ENCODE results near the gene UMODL1. TPM values are rescaled to one million over a fixed set of nuclear protein-coding genes. Genes with fewer than 3 reads are reported as not detected.

Gene UMODL1
- total and polyA plus RNA-seq, 2 donors (not counting 3 experiments of a cell fraction or from before 2014, with no cell fraction given) = not detected

DNA sequence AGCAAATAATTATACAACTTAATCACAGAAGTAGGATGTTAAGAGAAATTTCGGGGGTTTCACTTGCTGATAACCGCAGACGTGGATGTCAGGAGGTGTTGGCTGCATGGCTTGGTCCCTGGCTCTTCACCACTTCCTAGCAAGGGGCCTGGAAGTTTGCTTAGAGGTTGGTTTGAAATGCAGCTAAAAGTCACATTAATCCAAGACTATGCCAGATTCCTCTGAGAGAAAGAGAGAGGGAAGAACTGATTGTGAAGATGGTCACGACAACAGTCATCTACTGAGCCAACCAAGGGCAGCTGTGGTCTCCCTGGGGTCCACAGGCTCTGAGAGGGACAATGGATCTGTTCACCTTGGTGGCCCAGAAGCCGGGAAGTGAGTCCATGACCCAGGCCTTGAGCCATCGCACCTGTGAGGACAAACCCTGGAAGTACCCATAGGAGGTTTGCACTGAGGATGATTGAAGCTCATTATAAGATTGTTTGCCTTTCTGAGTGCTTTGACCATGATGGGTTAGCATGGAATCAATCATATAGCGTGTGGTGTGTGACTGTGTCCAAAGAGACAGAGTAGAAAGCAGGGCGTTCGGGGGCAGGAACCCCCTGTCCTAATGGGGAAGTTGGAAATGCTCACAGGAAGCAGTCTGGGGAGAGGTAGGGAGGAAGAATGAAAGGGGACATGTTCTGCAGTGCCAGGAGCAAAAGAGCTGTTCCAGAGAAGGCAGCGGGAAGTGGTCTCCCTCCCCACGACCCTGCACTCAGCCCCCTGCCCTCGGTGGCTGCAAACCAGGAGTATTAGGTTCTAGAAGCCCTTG lies 47.1 kb downstream of the UMODL1 start:
- no peak for TF ChIP-seq EZH2 (IDR thresholded peaks at IDR 0.05; ENCODE audit: borderline replicate concordance, low read depth, low read length, severe bottlenecking)
- TF ChIP-seq, protein P1, sequence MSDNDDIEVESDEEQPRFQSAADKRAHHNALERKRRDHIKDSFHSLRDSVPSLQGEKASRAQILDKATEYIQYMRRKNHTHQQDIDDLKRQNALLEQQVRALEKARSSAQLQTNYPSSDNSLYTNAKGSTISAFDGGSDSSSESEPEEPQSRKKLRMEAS (IDR thresholded peaks at IDR 0.05; ENCODE audit: insufficient read depth, insufficient read length) = no peak
- TF ChIP-seq, protein P2, sequence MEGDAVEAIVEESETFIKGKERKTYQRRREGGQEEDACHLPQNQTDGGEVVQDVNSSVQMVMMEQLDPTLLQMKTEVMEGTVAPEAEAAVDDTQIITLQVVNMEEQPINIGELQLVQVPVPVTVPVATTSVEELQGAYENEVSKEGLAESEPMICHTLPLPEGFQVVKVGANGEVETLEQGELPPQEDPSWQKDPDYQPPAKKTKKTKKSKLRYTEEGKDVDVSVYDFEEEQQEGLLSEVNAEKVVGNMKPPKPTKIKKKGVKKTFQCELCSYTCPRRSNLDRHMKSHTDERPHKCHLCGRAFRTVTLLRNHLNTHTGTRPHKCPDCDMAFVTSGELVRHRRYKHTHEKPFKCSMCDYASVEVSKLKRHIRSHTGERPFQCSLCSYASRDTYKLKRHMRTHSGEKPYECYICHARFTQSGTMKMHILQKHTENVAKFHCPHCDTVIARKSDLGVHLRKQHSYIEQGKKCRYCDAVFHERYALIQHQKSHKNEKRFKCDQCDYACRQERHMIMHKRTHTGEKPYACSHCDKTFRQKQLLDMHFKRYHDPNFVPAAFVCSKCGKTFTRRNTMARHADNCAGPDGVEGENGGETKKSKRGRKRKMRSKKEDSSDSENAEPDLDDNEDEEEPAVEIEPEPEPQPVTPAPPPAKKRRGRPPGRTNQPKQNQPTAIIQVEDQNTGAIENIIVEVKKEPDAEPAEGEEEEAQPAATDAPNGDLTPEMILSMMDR (IDR thresholded peaks at IDR 0.05; ENCODE audit: extremely low read depth in 1 of 2, insufficient read depth in 1 of 2, low read depth in 1 of 2, low read length in 2 of 2) = no peak
- no peak for TF ChIP-seq JUN (IDR thresholded peaks at IDR 0.05; ENCODE audit: borderline replicate concordance, insufficient read depth, insufficient read length, low read depth)
- TF ChIP-seq FOS (IDR thresholded peaks at IDR 0.05; ENCODE audit: borderline replicate concordance, insufficient read depth, low read length) = no peak
- TF ChIP-seq GATA2 (IDR thresholded peaks at IDR 0.05; ENCODE audit: insufficient read depth, insufficient read length, low read depth, low read length) = no peak
- TF ChIP-seq POLR2A (IDR thresholded peaks at IDR 0.05; ENCODE audit: low read depth, low read length) = no peak
- TF ChIP-seq POLR2AphosphoS5 (IDR thresholded peaks at IDR 0.05; ENCODE audit: insufficient read depth, low read depth, low read length) = no peak
- TF ChIP-seq MYC (IDR thresholded peaks at IDR 0.05; ENCODE audit: low read depth, low read length) = no peak
- DNase-seq (ENCODE audit: low read depth, low spot score) (no peak), FAIRE-seq (no peak)
- Histone ChIP-seq H4K20me1 (replicated peaks; ENCODE audit: control insufficient read depth, extremely low read depth, insufficient read depth, low read length) (no peaks in the 10 kb centered on the region), H3K9me1 (replicated peaks; ENCODE audit: control insufficient read depth, extremely low read depth, insufficient read depth, low read length) (no peaks in the 10 kb centered on the region), H3K27ac (ENCODE audit: insufficient read depth, low read depth, low read length) (no peak overlapping the region), H3K79me2 (ENCODE audit: control insufficient read depth, insufficient read depth, low read length) (no peaks in the 10 kb centered on the region), H3K9me3 (replicated peaks; ENCODE audit: control insufficient read depth, insufficient read depth, low read length) (no peaks in the 10 kb centered on the region), H3K27me3 (ENCODE audit: control insufficient read depth in 2 of 2, insufficient read depth in 2 of 2, low read length in 2 of 2) (peaks cover 26 to 29% of the 10 kb centered on the region in 2 experiments), H3K36me3 (ENCODE audit: control insufficient read depth in 2 of 2, extremely low read depth in 1 of 2, insufficient read depth in 2 of 2, low read length in 2 of 2) (no peaks in the 10 kb centered on the region), H3K9ac (replicated peaks; ENCODE audit: extremely low read depth, insufficient read depth, low read length) (no peak overlapping the region), H3K4me1 (ENCODE audit: control insufficient read depth, extremely low read depth, insufficient read depth, low read length) (peaks cover 4% of the 10 kb centered on the region), H2AFZ (ENCODE audit: low read depth, low read length) (no peak overlapping the region), H3K4me3 (replicated peaks in 1 of 3; ENCODE audit: insufficient read depth in 1 of 3, low read depth in 1 of 3, low read length in 3 of 3) (no peak overlapping the region), H3K4me2 (ENCODE audit: insufficient read depth, low read length) (no peak overlapping the region)
- intact Hi-C loops (cut with micrococcal nuclease) (loop anchor here (1.0 to 5.0 kb wide), 6 partner anchors 107 to 836 kb away; partner anchors contain the start of genes PRDM15 and ZBTB21), dilution Hi-C loops (cut with MboI; ENCODE audit: extremely low pct_ligation_motif_present, low sequenced_read_pairs) (no loop called here)
- BruUV-seq (replicated peaks) = no TSS peak
- CTCF ChIA-PET = interaction anchor here (0.6 to 8.0 kb wide), 70 partner anchors 8 to 835 kb away, joined by 3 to 120 read pairs (median 5); partner anchors contain the start of genes PRDM15, UMODL1 and ZBTB21
- POLR2A ChIA-PET = interaction anchor here (0.6 kb wide), 1 partner anchor 475 kb away, joined by 4 read pairs; no protein-coding TSS in a partner anchor

Data from endothelial cell of umbilical vein (primary cell).